ENCODE measurements around the gene BORCS6. TPM values are rescaled to one million over a fixed set of nuclear protein-coding genes. Genes with fewer than 3 reads are reported as not detected.

The BORCS6 gene
- total RNA-seq, 1 experiment from 2014 or later = 9.3 TPM

DNA sequence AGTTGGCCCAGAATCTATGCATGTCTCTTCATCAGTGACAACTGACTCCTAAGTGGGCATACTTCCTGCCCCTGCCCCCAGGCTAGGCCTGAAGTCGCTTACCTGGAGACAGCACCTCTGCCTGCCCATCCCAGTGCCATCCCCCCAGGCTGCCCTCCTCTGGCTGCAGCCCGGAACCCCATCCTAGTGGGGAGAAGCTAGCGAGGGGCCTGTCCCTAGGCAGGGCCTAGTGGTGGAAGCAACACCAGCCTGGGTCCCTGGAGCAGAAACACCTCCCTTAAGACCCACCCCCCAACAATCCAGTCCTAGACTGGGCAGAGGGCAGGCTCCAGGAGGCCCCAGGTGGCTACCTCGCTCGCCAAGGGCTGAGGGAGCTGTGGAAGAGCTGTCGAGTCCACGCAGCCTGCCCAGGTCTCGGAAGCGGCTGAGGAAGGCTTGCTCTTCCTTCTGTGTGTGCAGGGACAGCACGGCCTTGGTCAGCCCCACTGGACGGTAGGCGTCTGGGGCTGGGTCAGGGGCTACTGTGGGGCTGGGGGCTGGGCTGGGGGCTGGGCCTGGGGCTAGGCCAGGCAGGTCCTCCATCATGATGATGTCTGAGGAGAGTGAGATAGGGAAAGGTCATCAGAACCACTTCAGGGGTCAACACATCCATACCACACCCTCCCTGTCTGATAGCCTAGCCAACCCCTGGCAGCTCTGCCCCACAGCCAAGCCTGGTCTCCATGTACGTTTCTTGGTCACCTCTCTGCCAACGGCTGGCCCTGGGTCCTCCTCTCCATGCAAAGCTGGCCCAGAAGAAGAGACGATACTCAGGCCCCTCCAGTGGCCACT is 45.4 kb downstream of the BORCS6 start:
- Histone ChIP-seq H3K4me1 (ENCODE audit: control insufficient read depth, insufficient read depth, low read length) (no peaks in the 10 kb centered on the region), H3K27me3 (ENCODE audit: control insufficient read depth, insufficient read depth, low read length) (no peaks in the 10 kb centered on the region), H3K36me3 (ENCODE audit: control insufficient read depth, insufficient read depth, low read length) (no peaks in the 10 kb centered on the region; the same call in 1 of the 2 replicates), H3K4me3 (ENCODE audit: low read depth in 2 of 2, low read length in 2 of 2) (no peak overlapping the region), H3K27ac (ENCODE audit: low read length) (no peak overlapping the region), H3K9me3 (ENCODE audit: control insufficient read depth, insufficient read depth, low read depth, low read length) (no peaks in the 10 kb centered on the region)
- POLR2A ChIA-PET = interaction anchor here (0.7 kb wide), 1 partner anchor 11 kb away, joined by 7 read pairs; no protein-coding TSS in a partner anchor
- in situ Hi-C loops (cut with HindIII; ENCODE audit: low pct_unique_long_range_greater_than_20kb, low sequenced_read_pairs) (no loop called here), intact Hi-C loops (cut with micrococcal nuclease; ENCODE audit: unreplicated experiment) (no loop called here)
- DNase-seq (ENCODE audit: low read depth, low spot score) (no peak), ATAC-seq (no peak)
- TF ChIP-seq CTCF (IDR thresholded peaks at IDR 0.05) = no peak
- no peak for TF ChIP-seq POLR2AphosphoS5 (IDR thresholded peaks at IDR 0.05; ENCODE audit: low read depth, low read length)
- TF ChIP-seq, protein P1, sequence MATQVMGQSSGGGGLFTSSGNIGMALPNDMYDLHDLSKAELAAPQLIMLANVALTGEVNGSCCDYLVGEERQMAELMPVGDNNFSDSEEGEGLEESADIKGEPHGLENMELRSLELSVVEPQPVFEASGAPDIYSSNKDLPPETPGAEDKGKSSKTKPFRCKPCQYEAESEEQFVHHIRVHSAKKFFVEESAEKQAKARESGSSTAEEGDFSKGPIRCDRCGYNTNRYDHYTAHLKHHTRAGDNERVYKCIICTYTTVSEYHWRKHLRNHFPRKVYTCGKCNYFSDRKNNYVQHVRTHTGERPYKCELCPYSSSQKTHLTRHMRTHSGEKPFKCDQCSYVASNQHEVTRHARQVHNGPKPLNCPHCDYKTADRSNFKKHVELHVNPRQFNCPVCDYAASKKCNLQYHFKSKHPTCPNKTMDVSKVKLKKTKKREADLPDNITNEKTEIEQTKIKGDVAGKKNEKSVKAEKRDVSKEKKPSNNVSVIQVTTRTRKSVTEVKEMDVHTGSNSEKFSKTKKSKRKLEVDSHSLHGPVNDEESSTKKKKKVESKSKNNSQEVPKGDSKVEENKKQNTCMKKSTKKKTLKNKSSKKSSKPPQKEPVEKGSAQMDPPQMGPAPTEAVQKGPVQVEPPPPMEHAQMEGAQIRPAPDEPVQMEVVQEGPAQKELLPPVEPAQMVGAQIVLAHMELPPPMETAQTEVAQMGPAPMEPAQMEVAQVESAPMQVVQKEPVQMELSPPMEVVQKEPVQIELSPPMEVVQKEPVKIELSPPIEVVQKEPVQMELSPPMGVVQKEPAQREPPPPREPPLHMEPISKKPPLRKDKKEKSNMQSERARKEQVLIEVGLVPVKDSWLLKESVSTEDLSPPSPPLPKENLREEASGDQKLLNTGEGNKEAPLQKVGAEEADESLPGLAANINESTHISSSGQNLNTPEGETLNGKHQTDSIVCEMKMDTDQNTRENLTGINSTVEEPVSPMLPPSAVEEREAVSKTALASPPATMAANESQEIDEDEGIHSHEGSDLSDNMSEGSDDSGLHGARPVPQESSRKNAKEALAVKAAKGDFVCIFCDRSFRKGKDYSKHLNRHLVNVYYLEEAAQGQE (IDR thresholded peaks at IDR 0.05; ENCODE audit: insufficient read depth in 1 of 2, low read depth in 2 of 2, low read length in 1 of 2) = no peak
- TF ChIP-seq TCF7L2 (IDR thresholded peaks at IDR 0.05; ENCODE audit: low read depth, low read length) = no peak
- no peak for TF ChIP-seq SIN3A (IDR thresholded peaks at IDR 0.05; ENCODE audit: borderline replicate concordance, insufficient read depth, low read depth, low read length)
- no TSS peak for BruUV-seq (replicated peaks)
- CTCF ChIA-PET = no interaction called here

- Histone ChIP-seq H3K27me3 (ENCODE audit: control insufficient read depth, insufficient read depth, low read length) (no peaks in the 10 kb centered on the region), H3K36me3 (ENCODE audit: control insufficient read depth, insufficient read depth, low read length) (no peaks in the 10 kb centered on the region; the same call in 1 of the 2 replicates)
- ATAC-seq = no peak
Observed at GRCh38 chr17:8143581-8144400, 46.2 kb downstream of the BORCS6 start.

More at GRCh38 chr17:8143581-8144400, 46.2 kb downstream of the BORCS6 start:
- H3K9me3 ChIP-seq (ENCODE audit: control insufficient read depth, insufficient read depth, low read depth, low read length) = no peaks in the 10 kb centered on the region
- H3K4me3 ChIP-seq (ENCODE audit: low read depth in 2 of 2, low read length in 2 of 2) = no peak overlapping the region
- H3K27ac ChIP-seq (ENCODE audit: low read length) = no peak overlapping the region
- TF ChIP-seq, protein P1 (IDR thresholded peaks at IDR 0.05; ENCODE audit: insufficient read depth in 1 of 2, low read depth in 2 of 2, low read length in 1 of 2) = no peak
- TF ChIP-seq SIN3A (IDR thresholded peaks at IDR 0.05; ENCODE audit: borderline replicate concordance, insufficient read depth, low read depth, low read length) (no peak), CTCF (IDR thresholded peaks at IDR 0.05) (no peak), TCF7L2 (IDR thresholded peaks at IDR 0.05; ENCODE audit: low read depth, low read length) (no peak), POLR2AphosphoS5 (IDR thresholded peaks at IDR 0.05; ENCODE audit: low read depth, low read length) (no peak)
- CTCF ChIA-PET = no interaction called here
- POLR2A ChIA-PET = no interaction called here
- no TSS peak for BruUV-seq (replicated peaks)
- no peaks in the 10 kb centered on the region for H3K4me1 ChIP-seq (ENCODE audit: control insufficient read depth, insufficient read depth, low read length)
- DNase-seq (ENCODE audit: low read depth, low spot score) = no peak
- in situ Hi-C loops (cut with HindIII; ENCODE audit: low pct_unique_long_range_greater_than_20kb, low sequenced_read_pairs) = no loop called here
- intact Hi-C loops (cut with micrococcal nuclease; ENCODE audit: unreplicated experiment) = no loop called here

All from Panc1 (cell line).